ENCODE data around the gene HDAC4. TPM values are rescaled to one million over a fixed set of nuclear protein-coding genes. Genes with fewer than 3 reads are reported as not detected.

Gene HDAC4
- total and polyA plus RNA-seq, 2 experiments from 2014 or later, result 8.1 to 41.8 TPM

- Mint-ChIP-seq H3K9me3 (no peaks in the 10 kb centered on the region), H3K4me3 (no peak overlapping the region), H3K27ac (no peak overlapping the region), H3K4me1 (peaks cover 8% of the 10 kb centered on the region; the same call in 2 of the 3 replicates), H3K36me3 (ENCODE audit: low read depth) (peaks cover 5% of the 10 kb centered on the region; the same call in 2 of the 3 replicates), H3K27me3 (ENCODE audit: insufficient read depth, low read depth, poor library complexity) (peaks cover 4% of the 10 kb centered on the region)
- Histone ChIP-seq H3K27me3 (ENCODE audit: insufficient read depth) (no peaks in the 10 kb centered on the region), H3K36me3 (ENCODE audit: insufficient read depth) (no peaks in the 10 kb centered on the region), H3K79me2 (replicated peaks; ENCODE audit: insufficient read depth) (no peaks in the 10 kb centered on the region), H3K4me3 (no peak overlapping the region), H4K20me1 (replicated peaks; ENCODE audit: insufficient read depth) (no peaks in the 10 kb centered on the region), H2AFZ (no peak overlapping the region), H3K4me2 (no peak overlapping the region), H3K9me2 (ENCODE audit: insufficient read depth) (no peaks in the 10 kb centered on the region), H3F3A (replicated peaks; ENCODE audit: low read depth) (no peaks in the 10 kb centered on the region), H3K27ac (ENCODE audit: low read depth) (no peak overlapping the region), H3K4me1 (ENCODE audit: insufficient read depth) (no peaks in the 10 kb centered on the region)
- ATAC-seq, result no peak
- no peak for DNase-seq (ENCODE audit: low spot score)
- TF ChIP-seq EZH2phosphoT487 (IDR thresholded peaks at IDR 0.05; ENCODE audit: unreplicated experiment), result no peak
- peak in 1 of 2 experiments; percentile 39; a peak in 2 of 4 replicates for TF ChIP-seq CTCF (conservative IDR thresholded peaks at IDR 0.05; ENCODE audit: low read depth in 2 of 2)
Measured at GRCh38 chr2:239094867-239095266, 306.0 kb downstream of the HDAC4 start.

GRCh38 chr2:239093952-239094351 lies 306.9 kb downstream of the HDAC4 start:
- H3K9me2 ChIP-seq (ENCODE audit: insufficient read depth), result no peaks in the 10 kb centered on the region
- no peaks in the 10 kb centered on the region for H3K9me3 Mint-ChIP-seq
- peaks cover 5% of the 10 kb centered on the region; the same call in 2 of the 3 replicates for H3K36me3 Mint-ChIP-seq (ENCODE audit: low read depth)
- no peaks in the 10 kb centered on the region for H3K27me3 ChIP-seq (ENCODE audit: insufficient read depth)
- H3K27ac ChIP-seq (ENCODE audit: low read depth), result no peak overlapping the region
- no peaks in the 10 kb centered on the region for H3K36me3 ChIP-seq (ENCODE audit: insufficient read depth)
- no peak overlapping the region for H3K4me3 Mint-ChIP-seq
- no peaks in the 10 kb centered on the region for H3F3A ChIP-seq (replicated peaks; ENCODE audit: low read depth)
- peak overlapping the region; percentile 30; the same call in 1 of the 2 replicates for H3K27ac Mint-ChIP-seq
- no peaks in the 10 kb centered on the region for H3K79me2 ChIP-seq (replicated peaks; ENCODE audit: insufficient read depth)
- peaks cover 8% of the 10 kb centered on the region; the same call in 2 of the 3 replicates for H3K4me1 Mint-ChIP-seq
- H4K20me1 ChIP-seq (replicated peaks; ENCODE audit: insufficient read depth), result no peaks in the 10 kb centered on the region
- no peak overlapping the region for H3K4me2 ChIP-seq
- H3K4me1 ChIP-seq (ENCODE audit: insufficient read depth), result no peaks in the 10 kb centered on the region
- ATAC-seq (peak; percentile 33), DNase-seq (ENCODE audit: low spot score) (no peak)
- no peak overlapping the region for H3K4me3 ChIP-seq
- H3K27me3 Mint-ChIP-seq (ENCODE audit: insufficient read depth, low read depth, poor library complexity), result peaks cover 4% of the 10 kb centered on the region
- H2AFZ ChIP-seq, result no peak overlapping the region
- no peak for TF ChIP-seq EZH2 (IDR thresholded peaks at IDR 0.05; ENCODE audit: low read depth, unreplicated experiment)
- TF ChIP-seq REST (IDR thresholded peaks at IDR 0.05; ENCODE audit: unreplicated experiment), result no peak
- TF ChIP-seq ZNF462 (CRISPR knock-in tag; IDR thresholded peaks at IDR 0.05), result no peak
- no peak for TF ChIP-seq CREB1 (CRISPR knock-in tag; IDR thresholded peaks at IDR 0.05; ENCODE audit: low read depth)
- TF ChIP-seq EZH2phosphoT487 (IDR thresholded peaks at IDR 0.05; ENCODE audit: unreplicated experiment), result no peak
- no peak for TF ChIP-seq ZNF114 (CRISPR knock-in tag; IDR thresholded peaks at IDR 0.05)
- TF ChIP-seq STAT1 (IDR thresholded peaks at IDR 0.05; ENCODE audit: unreplicated experiment), result no peak
- no peak for TF ChIP-seq JUNB (IDR thresholded peaks at IDR 0.05; ENCODE audit: unreplicated experiment)
- TF ChIP-seq NANOG (IDR thresholded peaks at IDR 0.05; ENCODE audit: borderline replicate concordance), result no peak
- no peak for TF ChIP-seq POLR2AphosphoS5 (IDR thresholded peaks at IDR 0.05; ENCODE audit: low read depth)

Data from GM23338 (cell line).